Fibroblast of villous mesenchyme (primary cell): ENCODE measurements around the gene PPP2R2C. TPM values are rescaled to one million over a fixed set of nuclear protein-coding genes. Genes with fewer than 3 reads are reported as not detected.

Experiments used
- DNase-seq: peaks from one replicate; pipeline ENCODE4 v3.0.0-alpha.2; 2010; ENCODE audit warnings: low read depth
- H3K4me3 ChIP-seq: 2 replicates; pipeline ENCODE4 v1.5.1; 2011; ENCODE audit warnings: low read depth, mild to moderate bottlenecking, low read length
- CTCF ChIP-seq: IDR thresholded peaks from 2 replicates; pipeline ENCODE4 v1.5.1; 2012; ENCODE audit warnings: low read depth, mild to moderate bottlenecking, low read length; ENCODE audit not compliant: insufficient read depth
- total RNA-seq: library from RNA; depleted of rRNA; stranded (reverse); fragments of >200 nt; gene quantifications from 2 replicates; pipeline ENCODE4 v1.2.3, GENCODE V29; 2012

PPP2R2C gene
- total RNA-seq, 1 donor: not detected

GRCh38 chr4:6475492-6476020, 3.1 kb upstream of the PPP2R2C start:
- DNase-seq: no peak
- no peak overlapping the region for H3K4me3 ChIP-seq
- no peak for TF ChIP-seq CTCF

- no peak overlapping the region for H3K4me3 ChIP-seq
- TF ChIP-seq CTCF: no peak
- no peak for DNase-seq
These were observed 2.5 kb upstream of the PPP2R2C start for GRCh38 chr4:6474705-6475457.

- TF ChIP-seq CTCF: peak; percentile 34
- H3K4me3 ChIP-seq: no peak overlapping the region
- DNase-seq: no peak
These were observed 1.7 kb upstream of the PPP2R2C start for GRCh38 chr4:6474053-6474568.

GRCh38 chr4:6473264-6474052, 1.0 kb upstream of the PPP2R2C start:
- H3K4me3 ChIP-seq: no peak overlapping the region
- no peak for TF ChIP-seq CTCF
- DNase-seq: no peak

GRCh38 chr4:6472008-6472386, 417 bp downstream of the PPP2R2C start:
- no peak for DNase-seq
- H3K4me3 ChIP-seq: no peak overlapping the region
- no peak for TF ChIP-seq CTCF

GRCh38 chr4:6471307-6472007, 957 bp downstream of the PPP2R2C start:
- no peak overlapping the region for H3K4me3 ChIP-seq
- no peak for DNase-seq
- TF ChIP-seq CTCF: no peak
